ENCODE results near the gene TMPRSS13.
"Not testable (repeated sequence)": the region's sequence is repeated elsewhere in the genome, so short reads cannot be mapped to it uniquely, and the experiment has no call there.

- TF ChIP-seq, protein P1, sequence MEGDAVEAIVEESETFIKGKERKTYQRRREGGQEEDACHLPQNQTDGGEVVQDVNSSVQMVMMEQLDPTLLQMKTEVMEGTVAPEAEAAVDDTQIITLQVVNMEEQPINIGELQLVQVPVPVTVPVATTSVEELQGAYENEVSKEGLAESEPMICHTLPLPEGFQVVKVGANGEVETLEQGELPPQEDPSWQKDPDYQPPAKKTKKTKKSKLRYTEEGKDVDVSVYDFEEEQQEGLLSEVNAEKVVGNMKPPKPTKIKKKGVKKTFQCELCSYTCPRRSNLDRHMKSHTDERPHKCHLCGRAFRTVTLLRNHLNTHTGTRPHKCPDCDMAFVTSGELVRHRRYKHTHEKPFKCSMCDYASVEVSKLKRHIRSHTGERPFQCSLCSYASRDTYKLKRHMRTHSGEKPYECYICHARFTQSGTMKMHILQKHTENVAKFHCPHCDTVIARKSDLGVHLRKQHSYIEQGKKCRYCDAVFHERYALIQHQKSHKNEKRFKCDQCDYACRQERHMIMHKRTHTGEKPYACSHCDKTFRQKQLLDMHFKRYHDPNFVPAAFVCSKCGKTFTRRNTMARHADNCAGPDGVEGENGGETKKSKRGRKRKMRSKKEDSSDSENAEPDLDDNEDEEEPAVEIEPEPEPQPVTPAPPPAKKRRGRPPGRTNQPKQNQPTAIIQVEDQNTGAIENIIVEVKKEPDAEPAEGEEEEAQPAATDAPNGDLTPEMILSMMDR (IDR thresholded peaks at IDR 0.05; ENCODE audit: poor library complexity) = not testable (repeated sequence)
- TF ChIP-seq EZH2 (IDR thresholded peaks at IDR 0.05; ENCODE audit: borderline replicate concordance) = not testable (repeated sequence)
Measured at GRCh38 chr11:117977612-117978264, 48.5 kb upstream of the TMPRSS13 start.

Data from hepatocyte (in vitro differentiated cells).